Panc1 (cell line): ENCODE data around the gene ITSN2.

ENCODE experiments used
- SIN3A ChIP-seq: IDR thresholded peaks from 2 replicates; pipeline ENCODE4 v1.6.1; 2012; ENCODE audit warnings: low read depth, mild to moderate bottlenecking, low read length, moderate library complexity, borderline replicate concordance; ENCODE audit not compliant: insufficient read depth
- TF ChIP-seq, protein P1 (sequence below): fragments of 450-650 bp; IDR thresholded peaks from 2 replicates; pipeline ENCODE4 v1.5.1; 2017; ENCODE audit warnings: mild to moderate bottlenecking
- TF ChIP-seq, protein P2 (sequence below), 2 experiments: IDR thresholded peaks; 2 replicates each; pipeline ENCODE4 v1.6.1; 2011 to 2012; ENCODE audit warnings: low read depth in 2 of 2, control low read depth in 1 of 2, low read length in 1 of 2, mild to moderate bottlenecking in 1 of 2, moderate library complexity in 1 of 2; ENCODE audit not compliant: insufficient read depth in 1 of 2

DNA sequence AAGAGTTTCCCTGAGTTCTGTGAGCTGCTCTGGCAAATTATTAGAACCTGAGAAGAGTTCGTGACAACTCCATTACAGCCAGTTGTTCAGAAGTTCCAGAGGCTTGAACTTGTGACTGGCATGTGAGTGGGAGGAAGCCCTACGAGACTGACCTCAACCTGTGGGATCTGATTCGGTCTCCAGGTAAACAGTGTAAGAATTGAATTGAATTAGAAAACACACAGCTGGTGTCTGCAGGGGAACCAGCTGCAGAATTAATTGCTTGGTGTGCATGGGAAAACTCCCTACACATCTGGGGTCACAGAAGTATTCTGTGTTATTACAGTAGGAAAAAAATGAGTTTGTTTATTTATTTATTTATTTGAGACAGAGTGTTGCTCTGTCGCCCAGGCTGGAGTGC is 14.0 kb upstream of the ITSN2 start:
- TF ChIP-seq, protein P1, sequence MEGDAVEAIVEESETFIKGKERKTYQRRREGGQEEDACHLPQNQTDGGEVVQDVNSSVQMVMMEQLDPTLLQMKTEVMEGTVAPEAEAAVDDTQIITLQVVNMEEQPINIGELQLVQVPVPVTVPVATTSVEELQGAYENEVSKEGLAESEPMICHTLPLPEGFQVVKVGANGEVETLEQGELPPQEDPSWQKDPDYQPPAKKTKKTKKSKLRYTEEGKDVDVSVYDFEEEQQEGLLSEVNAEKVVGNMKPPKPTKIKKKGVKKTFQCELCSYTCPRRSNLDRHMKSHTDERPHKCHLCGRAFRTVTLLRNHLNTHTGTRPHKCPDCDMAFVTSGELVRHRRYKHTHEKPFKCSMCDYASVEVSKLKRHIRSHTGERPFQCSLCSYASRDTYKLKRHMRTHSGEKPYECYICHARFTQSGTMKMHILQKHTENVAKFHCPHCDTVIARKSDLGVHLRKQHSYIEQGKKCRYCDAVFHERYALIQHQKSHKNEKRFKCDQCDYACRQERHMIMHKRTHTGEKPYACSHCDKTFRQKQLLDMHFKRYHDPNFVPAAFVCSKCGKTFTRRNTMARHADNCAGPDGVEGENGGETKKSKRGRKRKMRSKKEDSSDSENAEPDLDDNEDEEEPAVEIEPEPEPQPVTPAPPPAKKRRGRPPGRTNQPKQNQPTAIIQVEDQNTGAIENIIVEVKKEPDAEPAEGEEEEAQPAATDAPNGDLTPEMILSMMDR = no peak
- no peak for TF ChIP-seq SIN3A
- TF ChIP-seq, protein P2, sequence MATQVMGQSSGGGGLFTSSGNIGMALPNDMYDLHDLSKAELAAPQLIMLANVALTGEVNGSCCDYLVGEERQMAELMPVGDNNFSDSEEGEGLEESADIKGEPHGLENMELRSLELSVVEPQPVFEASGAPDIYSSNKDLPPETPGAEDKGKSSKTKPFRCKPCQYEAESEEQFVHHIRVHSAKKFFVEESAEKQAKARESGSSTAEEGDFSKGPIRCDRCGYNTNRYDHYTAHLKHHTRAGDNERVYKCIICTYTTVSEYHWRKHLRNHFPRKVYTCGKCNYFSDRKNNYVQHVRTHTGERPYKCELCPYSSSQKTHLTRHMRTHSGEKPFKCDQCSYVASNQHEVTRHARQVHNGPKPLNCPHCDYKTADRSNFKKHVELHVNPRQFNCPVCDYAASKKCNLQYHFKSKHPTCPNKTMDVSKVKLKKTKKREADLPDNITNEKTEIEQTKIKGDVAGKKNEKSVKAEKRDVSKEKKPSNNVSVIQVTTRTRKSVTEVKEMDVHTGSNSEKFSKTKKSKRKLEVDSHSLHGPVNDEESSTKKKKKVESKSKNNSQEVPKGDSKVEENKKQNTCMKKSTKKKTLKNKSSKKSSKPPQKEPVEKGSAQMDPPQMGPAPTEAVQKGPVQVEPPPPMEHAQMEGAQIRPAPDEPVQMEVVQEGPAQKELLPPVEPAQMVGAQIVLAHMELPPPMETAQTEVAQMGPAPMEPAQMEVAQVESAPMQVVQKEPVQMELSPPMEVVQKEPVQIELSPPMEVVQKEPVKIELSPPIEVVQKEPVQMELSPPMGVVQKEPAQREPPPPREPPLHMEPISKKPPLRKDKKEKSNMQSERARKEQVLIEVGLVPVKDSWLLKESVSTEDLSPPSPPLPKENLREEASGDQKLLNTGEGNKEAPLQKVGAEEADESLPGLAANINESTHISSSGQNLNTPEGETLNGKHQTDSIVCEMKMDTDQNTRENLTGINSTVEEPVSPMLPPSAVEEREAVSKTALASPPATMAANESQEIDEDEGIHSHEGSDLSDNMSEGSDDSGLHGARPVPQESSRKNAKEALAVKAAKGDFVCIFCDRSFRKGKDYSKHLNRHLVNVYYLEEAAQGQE (IDR thresholded peaks at IDR 0.05; ENCODE audit: insufficient read depth in 1 of 2, low read depth in 2 of 2, low read length in 1 of 2) = no peak
